ENCODE data around the gene MYH7B.

DNA sequence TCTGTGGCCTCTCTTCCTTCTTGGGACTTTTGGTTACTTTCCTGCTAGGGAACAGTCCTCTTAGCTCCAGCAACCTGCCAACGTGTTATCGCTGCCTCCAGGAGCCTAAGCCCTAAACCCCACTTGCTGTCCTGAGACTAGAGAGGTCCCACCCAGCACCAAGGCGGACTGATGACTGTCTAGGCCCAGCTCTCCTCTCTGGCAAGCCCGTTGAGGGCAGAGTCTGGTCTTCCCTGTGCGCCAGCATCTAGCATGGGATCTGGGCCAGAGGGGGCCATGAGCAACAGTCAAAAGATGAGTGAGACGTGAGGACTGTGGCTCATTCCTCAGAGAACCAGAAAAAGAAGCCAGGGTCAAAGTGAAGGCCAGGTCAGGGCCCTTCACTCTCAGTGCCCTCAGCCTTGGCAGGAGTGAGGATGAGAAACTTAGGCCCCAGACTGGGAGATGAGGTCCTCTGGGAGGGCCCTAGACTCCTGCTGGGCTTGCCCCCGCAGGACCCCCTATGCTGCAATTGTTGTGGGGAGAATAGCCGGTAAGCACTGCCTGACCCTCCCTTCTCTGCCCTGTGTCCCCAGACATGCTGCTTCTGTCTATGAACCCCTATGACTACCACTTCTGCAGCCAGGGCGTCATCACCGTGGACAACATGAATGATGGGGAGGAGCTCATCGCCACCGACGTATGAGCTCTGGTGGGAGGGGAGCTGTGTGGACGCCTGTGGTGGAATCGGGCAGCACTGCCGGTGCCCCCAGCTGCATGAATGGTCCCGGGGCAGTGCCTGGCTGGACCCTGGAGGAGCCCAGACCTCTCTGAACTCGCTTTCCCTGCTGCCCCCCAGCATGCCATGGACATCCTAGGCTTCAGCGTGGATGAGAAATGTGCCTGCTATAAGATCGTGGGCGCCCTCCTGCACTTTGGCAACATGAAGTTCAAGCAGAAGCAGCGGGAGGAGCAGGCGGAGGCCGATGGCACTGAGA, 30.9 kb downstream of the MYH7B start:
- TF ChIP-seq CTCF (conservative IDR thresholded peaks at IDR 0.05) (no peak), ZFX (IDR thresholded peaks at IDR 0.05) (no peak)
